Measurements from ENCODE around the gene ITIH4.

The ITIH4 gene

DNA sequence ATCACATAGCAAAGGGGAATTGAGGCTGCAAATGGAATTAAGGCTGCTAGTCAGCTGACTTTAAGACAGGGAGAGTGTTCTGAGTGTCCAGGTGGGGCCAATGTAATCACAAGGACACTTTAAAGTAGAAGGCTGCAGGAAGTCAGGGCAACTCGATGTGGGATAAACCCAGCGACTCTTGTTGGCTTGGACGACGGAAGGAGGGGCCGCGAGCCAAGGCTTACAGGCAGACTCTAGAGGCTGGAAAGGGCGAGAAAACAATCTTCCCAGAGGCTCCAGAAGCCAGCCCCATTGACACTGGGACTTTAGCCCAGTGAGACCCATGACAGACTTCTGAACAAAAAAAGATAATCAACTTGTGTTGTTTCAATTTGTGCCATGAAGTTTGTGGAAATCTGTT lies 17.3 kb upstream of the ITIH4 start:
- DNase-seq, result no peak

DNA sequence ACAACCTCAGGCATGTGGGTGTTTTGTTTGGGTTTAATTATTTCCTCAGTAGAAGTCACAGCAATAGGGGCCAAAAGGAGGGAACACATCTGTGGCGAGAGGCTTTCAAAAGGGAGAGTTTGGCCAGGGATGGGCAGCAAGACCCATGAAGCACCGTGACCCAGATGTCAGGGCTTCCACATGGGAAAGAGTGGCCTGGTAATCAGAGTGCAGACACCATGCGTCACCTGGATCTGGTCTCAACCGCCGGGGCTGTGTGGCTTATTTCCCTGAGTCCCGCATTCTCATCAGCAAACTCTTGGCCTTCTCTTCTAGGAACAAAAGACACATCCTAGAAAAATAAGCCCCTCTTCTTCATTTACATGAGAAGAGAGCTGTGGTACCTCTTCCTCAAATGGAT lies 16.8 kb upstream of the ITIH4 start:
- no peak for DNase-seq

DNA sequence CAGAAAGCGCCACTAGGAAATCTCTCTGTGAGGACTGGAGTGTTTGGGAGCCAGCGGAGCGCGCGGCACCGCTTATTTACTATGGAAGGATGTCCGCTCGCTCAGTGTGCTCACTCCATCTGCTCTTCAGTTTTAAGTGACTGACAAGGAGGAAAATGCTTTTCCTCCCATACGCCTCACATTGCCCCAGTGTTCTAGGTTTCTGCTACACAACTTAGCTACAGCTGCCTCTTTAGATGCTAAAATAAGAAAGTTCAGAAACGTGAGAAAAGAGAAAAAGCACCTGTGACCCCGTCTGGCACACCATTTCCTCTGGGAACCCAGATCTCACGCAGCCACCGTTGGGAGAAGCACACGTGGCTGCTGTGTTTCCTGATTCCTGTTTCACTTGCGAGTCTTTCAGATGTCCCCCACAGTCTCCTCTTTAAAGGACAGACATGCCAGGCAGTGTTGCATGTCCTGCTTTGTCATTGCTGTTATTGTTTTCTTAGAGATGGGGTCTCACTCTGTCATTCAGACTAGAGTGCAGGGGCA lies 16.0 kb upstream of the ITIH4 start:
- DNase-seq, result no peak

DNA sequence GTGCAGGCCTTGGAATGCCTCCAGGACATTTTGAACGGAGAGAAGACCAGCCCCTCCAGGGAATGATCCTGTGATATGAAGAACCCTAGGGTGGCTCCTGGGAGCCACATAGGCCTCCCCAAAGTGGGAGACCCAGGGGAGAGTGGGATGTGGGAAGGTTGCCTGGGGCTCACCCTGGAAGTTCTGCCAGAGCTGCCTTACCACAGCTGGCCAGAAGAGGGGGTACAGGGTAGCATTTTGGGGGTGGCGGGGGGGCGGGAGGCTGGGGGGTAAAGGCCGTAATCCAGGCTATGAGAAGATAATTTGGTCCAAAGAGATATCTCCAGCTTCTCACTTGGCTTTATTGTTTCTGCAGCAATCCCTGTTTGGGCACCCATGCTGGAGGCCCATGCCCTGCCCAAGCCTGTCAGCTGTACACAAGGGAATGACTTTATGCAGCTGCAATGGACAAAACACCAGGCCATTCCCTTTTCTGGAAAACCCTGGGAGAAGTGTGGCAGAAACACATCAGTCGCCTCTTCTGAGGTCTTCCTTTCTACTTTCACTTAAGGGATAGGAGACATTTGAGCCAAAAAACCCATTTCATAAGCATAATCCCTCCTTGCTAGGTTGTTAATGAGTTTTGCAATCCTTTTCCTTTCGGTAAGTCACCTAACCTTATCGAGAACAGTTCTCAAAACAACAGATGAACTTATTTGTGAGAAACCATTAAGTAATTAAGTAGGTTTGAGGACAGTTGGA lies 15.4 kb upstream of the ITIH4 start:
- no peak for DNase-seq

DNA sequence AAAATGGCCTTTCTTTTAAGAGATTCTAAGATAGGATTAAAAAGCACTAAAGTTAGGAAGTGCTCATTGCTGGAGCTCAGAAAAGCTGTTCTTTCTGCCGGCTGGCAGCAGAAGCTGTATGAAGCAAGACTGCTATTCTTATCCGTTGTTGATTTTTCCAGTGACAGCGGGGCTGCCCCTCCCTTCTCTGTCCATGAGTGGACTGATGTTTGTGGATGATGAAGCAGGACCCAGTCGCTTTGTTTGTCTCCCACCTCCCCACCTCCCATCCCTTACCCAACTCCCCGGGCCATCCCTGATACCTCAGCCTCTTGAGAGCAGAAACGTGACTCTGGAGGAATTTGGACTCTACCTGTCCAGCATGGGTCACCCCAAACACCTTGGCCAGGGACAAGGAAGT lies 14.7 kb upstream of the ITIH4 start:
- no peak for DNase-seq

DNA sequence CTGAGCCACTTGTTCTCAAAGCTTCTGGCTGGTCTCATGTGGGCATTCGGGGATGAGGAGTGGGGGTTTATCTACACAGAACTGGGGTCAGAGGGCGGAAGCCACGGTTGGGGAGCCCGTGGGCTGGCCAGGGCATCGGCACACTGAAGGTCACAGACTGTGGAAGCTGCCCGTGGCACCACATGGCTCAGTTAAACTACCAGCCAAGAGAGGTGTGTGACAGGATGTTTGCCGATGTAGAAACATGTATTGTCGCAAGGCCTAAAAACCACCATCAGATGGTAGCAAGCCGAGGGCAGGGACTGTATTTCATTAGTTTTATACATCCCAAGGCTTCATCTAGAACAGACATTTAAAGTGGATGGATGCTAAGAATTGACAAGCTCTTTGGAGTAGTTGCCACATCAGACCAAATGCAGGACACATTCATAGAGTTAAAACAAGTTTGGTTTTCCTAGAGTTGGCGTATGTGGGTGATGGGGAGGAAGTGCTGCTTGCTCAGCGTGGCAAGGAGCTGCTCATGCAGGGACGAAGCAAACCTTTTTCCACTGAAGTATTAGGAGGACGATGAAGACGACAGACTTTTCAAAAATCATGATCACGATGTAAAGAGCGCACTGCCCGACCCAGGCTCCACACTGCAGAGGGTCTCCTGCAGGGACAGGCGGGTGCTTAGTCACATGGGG lies 14.0 kb upstream of the ITIH4 start:
- no peak for DNase-seq

DNA sequence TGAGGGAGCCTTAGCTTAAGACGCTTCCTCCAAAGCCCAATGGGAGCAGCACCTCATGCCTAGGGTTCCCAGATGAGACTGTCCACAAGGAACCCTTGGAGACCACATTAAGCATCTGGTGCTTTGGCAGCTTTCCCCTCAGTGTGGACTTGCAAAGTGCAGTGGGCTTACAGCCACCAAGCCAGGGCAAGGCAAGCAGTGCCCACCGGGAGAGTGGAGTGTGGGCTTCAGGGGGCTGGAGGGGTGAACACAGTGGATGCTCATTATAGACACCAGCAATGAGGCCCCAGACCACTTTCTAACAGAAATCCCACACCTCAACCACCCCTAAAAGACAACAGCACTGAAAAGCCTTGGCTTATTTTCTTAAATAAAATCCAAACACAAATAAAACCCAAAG lies 13.4 kb upstream of the ITIH4 start:
- no peak for DNase-seq

DNA sequence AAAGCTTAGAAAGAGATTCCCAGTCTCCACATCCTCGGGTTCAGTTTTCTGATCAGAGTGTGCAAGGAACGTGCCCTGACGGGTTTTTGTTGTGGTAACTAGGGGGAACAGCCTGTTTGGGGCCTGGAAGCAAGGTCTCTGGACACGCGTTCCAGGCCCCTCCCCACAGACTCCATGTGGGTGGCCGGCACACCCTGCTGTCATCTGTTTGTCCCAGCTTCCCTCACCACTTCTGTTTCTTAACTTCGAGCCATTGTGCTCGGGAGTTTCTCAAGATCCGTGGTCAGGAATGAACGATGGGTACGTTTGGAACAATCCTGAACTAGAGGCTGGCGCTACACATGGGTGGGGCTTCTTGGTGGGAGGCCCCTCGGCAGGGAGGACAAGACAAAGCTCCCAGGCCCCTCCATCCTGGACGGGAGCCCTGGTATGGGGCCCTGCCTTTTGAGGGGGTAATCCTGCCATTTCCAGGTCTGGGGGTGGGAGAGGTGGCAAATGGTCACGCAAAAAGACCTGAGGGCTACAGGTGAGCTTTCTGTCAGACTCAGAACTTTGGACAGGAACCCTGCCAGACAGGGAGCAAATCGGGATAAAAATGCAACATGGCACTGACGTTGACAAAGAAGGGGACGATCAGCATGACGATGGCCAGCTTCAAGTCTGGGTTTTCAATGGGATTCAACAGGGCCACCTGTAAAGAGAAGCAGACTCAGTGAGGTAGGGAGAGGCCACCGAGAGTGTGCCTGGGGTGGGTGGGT lies 12.8 kb upstream of the ITIH4 start:
- no peak for DNase-seq

DNA sequence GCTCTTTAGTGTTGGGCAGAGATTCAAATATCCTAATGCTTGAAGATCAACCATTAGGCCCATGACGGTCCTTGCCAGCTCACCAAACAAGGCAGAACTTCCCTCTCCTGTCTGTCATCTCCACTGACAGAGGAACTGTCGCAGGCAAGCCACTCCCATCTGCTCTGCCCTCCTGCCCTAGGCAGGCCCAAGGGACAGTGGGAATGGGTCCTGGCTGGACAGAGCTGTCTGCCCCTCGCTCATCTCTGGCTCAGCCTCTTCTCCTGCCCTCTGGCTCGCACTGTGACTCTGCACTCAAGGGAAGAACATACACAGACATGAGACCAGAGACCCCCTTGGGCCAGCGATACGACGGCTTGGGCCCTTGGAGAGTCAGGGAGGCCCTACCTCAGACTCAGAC lies 12.0 kb upstream of the ITIH4 start:
- no peak for DNase-seq

DNA sequence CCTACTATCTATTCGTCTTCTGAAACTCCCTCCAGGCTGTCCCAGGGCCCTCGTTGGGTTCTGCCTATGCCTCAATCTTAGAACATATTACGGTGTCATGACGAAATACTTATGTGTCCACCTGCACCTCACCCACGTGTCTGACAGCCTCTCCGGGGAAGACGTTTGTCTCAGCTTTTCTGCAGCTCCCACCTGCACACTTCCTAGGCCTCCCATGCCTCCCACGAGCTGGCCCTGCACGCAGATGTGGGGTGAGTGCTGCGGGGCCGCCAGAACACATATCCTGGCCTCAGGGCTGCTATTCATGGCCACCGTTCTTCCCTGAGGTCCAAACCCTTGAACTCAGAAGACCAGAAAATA lies 11.5 kb upstream of the ITIH4 start:
- DNase-seq, result no peak

DNA sequence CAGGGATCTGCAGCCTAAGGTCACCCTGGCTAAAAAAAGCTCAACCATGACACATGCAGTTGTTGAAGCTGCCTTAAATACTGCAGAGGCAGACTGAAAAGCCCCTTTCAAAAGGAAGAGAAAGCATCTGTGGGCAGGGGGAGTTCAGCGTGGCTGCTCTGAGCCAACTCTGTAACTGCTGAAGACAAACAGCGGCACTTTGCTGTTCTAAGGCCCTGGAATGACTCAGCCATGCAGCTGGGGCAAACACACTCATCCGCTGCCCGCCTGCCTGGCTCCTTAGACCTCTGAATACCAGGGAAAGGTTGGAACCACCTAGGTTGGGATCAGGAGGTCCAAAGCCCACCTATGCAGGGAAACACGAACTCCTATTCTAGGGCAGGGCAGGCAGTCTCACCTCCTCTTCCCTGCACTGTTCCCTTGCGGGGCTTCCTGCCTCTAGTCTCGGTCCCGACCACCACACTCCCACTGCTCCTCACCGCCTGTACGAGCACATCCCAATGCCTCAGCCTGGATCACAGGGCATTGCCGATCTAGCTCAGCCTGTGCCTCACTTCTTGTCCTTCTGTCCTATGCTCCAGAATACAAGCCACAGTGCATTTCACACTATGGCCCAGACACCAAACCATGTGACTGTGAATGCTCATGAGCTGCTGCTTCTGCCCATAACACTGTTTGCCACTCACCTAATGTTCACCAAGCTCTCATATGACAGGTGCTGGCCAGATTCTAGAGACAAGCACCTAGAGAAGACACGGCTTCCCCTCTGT lies 10.9 kb upstream of the ITIH4 start:
- no peak for DNase-seq

DNA sequence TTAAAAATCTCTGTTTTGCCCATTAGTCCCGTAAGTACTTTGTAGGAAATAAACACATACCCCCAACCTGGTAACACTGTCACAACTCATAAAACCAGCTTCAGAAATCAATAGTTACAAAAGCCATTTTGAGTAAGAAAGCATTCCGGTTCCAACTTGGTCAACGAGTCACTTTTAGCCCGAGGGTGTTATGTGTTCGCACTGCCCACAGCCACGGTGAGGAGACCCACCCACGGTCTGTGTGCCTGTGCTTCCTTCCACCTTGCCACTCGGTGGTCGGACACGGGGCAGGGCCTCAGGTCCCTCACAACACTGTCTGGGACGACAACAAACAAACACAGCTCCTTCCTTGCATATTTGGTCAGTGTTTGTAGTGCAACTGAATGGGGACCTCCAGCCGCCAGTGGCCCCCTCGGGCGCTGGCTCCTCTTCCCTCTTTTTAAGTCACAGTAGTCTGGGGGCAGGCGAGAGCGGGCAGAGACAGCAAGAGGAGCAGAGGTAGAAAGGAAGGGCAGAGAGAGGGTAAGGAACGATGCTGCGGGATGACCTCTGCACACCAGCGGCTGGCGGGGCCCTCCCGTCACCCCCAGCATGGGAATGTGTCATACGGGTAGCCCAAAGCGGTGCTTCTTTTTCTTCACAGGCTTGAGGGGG lies 9.5 kb upstream of the ITIH4 start:
- DNase-seq, result no peak

DNA sequence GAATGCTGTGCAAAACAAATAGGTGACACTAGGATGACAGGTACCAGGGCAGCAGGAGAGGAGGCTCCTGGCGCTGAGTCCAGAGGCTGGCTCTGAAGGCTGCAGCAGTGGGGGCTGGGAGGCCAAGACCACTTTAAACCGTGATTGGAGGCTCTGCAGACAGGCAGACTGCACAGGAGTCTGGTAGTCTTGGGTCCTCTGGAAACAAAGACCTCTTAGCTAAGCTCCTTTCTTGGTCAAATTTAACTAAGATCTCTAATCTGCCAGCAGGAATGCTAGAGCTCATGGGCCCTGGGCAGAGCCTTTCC lies 8.8 kb upstream of the ITIH4 start:
- DNase-seq, result no peak

DNA sequence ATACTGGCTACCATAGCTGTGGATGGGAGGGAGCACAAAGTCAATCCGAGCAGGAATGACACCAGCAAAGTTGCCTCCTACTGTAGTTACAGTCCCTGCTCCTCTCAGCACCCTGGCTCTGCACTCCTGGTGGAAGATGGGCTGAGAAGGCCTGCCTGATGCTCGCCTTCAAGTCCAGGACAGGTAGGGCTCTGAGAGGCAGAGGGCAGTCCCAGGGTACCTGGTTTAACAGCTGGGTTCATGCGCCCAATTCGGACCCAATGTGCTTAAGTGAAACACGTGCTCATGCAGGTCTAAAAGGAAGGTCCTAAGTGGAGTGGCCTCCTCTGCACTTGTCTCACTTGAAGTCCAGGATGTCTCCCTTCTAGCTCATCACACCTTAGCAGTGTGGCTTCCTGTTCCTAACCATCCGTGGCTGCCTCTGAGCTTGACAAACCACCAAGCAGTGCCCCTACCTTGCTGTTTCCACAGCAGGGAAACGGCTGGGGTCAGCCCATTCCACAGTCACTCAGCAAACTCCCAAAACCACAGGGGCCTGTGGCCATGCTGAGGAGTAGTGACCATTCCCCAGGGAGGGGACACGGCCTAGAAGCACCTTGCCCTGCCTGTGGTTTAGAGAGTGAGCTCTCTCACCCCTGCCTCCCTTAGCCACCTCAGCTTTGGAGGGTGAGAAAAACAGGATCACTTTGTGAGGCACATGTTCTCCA lies 8.2 kb upstream of the ITIH4 start:
- DNase-seq, result no peak

DNA sequence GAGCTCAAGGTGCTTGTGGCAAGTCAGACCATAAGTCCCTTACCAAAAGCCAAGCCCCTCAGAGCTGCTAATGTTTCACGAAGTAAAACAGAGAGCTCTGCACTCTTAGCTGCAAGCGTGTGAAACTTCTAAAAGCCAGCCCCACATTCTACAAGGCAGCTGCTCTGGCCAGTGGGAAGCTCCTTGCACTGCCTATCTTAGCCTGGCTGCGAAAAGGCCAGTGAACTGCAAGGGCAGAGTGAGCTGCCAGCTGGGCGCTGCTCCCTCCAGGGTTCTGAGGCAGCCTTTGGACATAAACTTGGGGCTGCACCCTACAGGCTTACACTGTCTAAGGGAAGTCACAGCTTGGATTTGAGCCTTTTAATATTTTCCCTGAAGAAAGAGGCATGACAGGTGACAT lies 6.5 kb upstream of the ITIH4 start:
- DNase-seq, result no peak

DNA sequence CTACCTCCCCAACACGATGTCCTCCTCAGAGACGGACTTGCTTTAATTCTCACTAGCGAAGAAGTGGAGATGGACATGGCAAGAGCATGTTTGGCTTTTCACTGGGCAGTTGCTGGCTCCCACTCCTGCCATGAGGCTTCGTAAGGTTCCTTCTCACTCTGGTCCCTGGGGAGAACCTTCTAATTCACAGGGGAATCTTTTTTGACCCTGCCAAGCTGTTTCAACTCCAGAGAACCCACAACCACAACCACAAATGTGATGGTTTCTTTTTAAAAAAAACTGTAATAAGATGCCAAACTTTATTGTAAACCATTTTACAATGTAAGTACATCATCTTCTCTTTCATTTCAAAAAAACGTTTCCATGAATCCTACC lies 6.0 kb upstream of the ITIH4 start:
- DNase-seq, result no peak

DNA sequence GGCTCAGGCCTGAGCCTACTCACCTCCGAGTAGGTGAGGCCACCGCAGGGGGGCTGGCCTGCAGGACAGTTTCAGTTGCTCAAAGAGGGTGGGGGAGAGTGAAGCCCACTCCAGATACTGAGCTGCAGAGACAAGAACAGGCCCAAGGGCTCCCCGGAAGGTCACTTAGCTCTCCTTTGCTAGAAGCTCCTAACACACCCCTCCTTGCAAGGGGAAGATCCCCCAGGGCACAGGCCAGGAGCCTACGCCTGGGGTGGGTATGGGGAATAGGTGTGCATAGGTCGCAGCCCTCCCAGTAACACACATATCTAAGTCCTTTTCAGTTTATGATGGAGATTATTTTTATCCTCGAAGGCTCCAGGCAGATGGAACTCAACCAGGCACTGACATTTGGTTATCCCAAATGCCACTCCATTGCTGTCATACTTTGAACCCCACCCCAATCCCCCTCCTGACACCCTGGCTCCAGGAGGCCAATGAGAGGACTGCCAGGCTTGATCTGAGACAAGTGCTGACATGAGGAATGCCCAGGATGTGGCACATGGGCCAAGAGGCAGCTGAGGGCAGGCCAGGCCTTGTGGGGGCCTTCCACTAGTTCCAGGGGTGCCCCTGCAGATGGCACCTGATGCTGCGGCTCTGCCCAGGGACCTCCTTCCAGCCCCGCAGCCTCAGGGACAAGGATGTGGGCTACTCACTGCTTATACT lies 5.4 kb upstream of the ITIH4 start:
- no peak for DNase-seq

DNA sequence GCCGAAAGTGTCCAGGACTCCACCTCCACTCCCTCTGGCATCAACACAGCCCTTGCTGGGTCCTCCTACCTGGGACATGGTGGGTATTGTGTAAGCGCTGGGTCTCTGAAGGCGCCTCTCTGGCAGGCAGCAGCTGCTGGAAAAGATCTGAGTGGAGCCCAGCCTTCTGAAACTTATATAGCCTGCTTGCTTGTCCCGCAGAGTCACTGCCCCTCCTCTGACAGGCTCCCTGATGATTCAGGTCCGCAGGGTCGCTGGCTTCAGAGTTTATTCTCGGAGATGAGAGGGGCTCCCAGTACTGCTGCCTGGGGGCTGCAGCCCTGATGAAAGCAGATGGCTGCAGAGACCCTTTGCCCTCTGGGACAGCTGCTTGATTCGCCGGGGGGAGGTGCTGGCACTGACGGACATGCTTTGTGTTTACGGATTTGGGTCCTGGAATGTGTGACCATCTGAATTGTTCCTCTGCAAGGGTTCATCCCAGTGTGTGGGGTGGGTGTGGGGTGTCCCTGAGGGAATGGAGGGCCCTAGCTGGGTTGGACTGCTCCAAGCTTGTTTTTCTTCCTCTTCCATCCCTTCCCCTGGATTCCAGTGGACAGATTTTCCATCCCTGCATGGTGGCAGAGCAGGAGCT lies 4.5 kb upstream of the ITIH4 start, which contains the start of gene MUSTN1:
TSS of gene MUSTN1 (minus strand) at position 149 of the 631 bp plus-strand sequence. CDS start at position 78, 71 bp downstream.
- no peak for DNase-seq

DNA sequence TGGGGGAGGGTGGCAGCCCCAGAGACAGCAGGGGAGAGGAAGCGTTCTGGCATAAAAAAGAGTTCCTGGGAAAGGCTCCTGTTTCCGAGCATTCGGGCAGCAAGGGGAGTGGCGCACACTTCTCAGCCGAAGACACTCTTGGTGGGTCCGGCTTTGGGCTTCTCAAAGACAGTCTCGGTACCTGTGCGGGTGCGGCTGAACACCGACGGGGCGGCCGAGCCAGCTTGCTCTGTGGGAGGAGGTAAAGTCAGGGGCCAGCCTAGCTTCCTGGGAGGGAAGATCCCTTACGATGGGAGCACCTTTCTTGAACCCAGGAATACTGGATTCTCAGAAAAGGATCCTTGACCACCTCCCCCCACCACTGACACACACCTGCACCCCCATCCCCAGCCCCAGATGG lies 2.7 kb upstream of the ITIH4 start:
- DNase-seq, result no peak

DNA sequence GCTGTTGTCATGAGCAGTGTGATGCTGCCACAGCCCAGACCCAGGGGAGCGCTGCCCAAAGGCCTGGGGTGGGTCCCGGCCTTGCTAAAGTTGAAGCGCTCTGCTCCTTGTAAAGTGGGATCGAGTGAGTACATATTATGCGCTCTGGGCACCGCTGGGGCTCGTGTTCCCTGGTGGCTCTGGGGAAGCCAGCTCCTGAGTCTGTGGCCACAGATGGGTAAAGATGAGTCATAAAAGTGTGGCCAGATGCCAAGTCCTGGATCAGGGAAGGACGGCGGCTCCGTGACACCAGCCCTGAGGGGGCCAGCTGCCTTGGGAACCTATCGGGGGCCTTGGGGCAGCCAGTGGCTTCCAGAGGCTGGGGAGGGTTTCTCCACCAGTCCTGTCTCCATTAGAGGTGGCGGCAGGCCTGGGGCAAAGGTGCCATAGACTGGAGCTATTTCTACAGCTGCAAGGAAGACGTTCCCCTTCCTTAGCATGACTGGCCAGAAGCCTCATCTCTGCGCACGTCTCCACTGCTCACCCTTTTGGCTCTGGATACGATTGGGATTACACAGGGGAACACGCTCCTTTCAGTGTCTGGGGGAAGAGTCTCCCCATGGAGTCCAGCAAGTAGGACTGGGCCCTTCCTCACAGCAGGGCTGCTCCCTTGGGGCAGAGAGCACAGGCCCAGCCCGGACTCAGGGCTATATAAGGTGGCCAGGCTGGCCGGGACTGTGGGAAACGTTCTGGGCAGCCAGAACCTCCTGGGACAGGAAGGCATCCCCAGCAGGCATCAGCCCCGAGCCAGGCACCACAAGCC lies 1.2 kb upstream of the ITIH4 start:
- DNase-seq, result no peak
